Spleen (tissue), 11 donors: ENCODE measurements around the gene SEMA3G. TPM values are rescaled to one million over a fixed set of nuclear protein-coding genes. Genes with fewer than 3 reads are reported as not detected.
A peak's percentile ranks its signal among the peaks of the same experiment; 100 is the strongest.

Experiments
- DNase-seq: peaks from one replicate; pipeline ENCODE4 v3.0.0-alpha.2; 2020
- H3K27ac ChIP-seq, 8 donors: fragments of 200-600 bp; sonication (generic) in 7 of 8; 1 replicate in 4 of 8; 2 replicates in 4 of 8; pipeline versions ENCODE4 v1.5.0 to v1.8.0; 2016 to 2021; ENCODE audit warnings: inconsistent platforms in 4 of 8, mild to moderate bottlenecking in 4 of 8, moderate library complexity in 1 of 8
- H3K27me3 ChIP-seq, 7 donors: fragments of 200-600 bp; sonication (generic) in 6 of 7; replicated peaks in 1 of 7; 1 replicate in 4 of 7; 2 replicates in 3 of 7; pipeline versions ENCODE4 v1.5.0 to v1.8.0; 2016 to 2021; ENCODE audit warnings: inconsistent platforms in 3 of 7, mild to moderate bottlenecking in 1 of 7
- H3K36me3 ChIP-seq, 6 donors: fragments of 200-600 bp; sonication (generic) in 5 of 6; 1 replicate in 4 of 6; 2 replicates in 2 of 6; pipeline versions ENCODE4 v1.5.0 to v1.8.0; 2016 to 2021; ENCODE audit warnings: inconsistent platforms in 2 of 6
- H3K4me1 ChIP-seq, 6 donors: fragments of 200-600 bp; sonication (generic) in 5 of 6; 1 replicate in 3 of 6; 2 replicates in 3 of 6; pipeline versions ENCODE4 v1.5.0 to v1.8.0; 2016 to 2021; ENCODE audit warnings: inconsistent platforms in 3 of 6
- H3K4me3 ChIP-seq, 8 donors: fragments of 200-600 bp; sonication (generic) in 7 of 8; 1 replicate in 4 of 8; 2 replicates in 4 of 8; pipeline versions ENCODE4 v1.5.0 to v1.8.0; 2016 to 2021; ENCODE audit warnings: inconsistent platforms in 4 of 8, mild to moderate bottlenecking in 4 of 8, moderate library complexity in 2 of 8
- H3K9me3 ChIP-seq, 8 donors: fragments of 200-600 bp; sonication (generic) in 7 of 8; 1 replicate in 4 of 8; 2 replicates in 4 of 8; pipeline versions ENCODE4 v1.5.0 to v1.8.0; 2016 to 2021; ENCODE audit warnings: inconsistent platforms in 4 of 8
- POLR2A ChIP-seq, 3 donors: fragments of 450-650 bp; IDR thresholded peaks; one replicate each; pipeline ENCODE4 v1.5.1; 2017; ENCODE audit warnings: antibody characterized with exemption in 3 of 3, mild to moderate bottlenecking in 1 of 3
- POLR2AphosphoS5 ChIP-seq, 3 donors: sonication (generic); formaldehyde crosslinking; IDR thresholded peaks; one replicate each; pipeline ENCODE4 v1.5.1; 2017; ENCODE audit warnings: antibody characterized with exemption in 3 of 3
- WGBS, 5 donors: extraction: QIAGEN DNeasy Blood & Tissue Kit in 3 of 5; methylation state at CpG; one replicate each; pipeline versions ENCODE4 v1.1.5 to v1.1.7; 2013 to 2018; 5-methylcytosine and 5-hydroxymethylcytosine counted together
- intact Hi-C: fragments of 100-400 bp; cut with DNase I; formaldehyde crosslinking; loops from one replicate; pipeline ENCODE4 v1.15.0; 2023; ENCODE audit warnings: low total_unique reads
- polyA plus RNA-seq, 3 donors: library from polyadenylated mRNA; stranded (reverse); fragments of 200-250 nt; gene quantifications; one replicate each; pipeline ENCODE4 v1.2.1, GENCODE V29; 2013
- total RNA-seq, 7 donors: library from RNA; depleted of rRNA in 3 of 7; stranded (reverse); fragments of >200 nt in 3 of 7; fragmentation: NEBNext Ultra II Directional in 4 of 7; extraction: Animal tissue kit (Norgen Biotek cat#: 25700) in 4 of 7; gene quantifications; one replicate each; pipeline versions ENCODE4 v1.1.0 to v1.2.1, GENCODE V29; 2016 to 2021
- TF ChIP-seq, protein P1 (sequence below), 11 experiments: fragments of 200-600 bp in 7 of 11; fragments of 450-650 bp in 4 of 11; sonication (generic) in 4 of 11; IDR thresholded peaks in 8 of 11; conservative IDR thresholded peaks in 3 of 11; 1 replicate in 7 of 11; 2 replicates in 4 of 11; pipeline versions ENCODE4 v1.4.0 to v1.8.0; 2016 to 2021; ENCODE audit warnings: antibody characterized with exemption in 11 of 11, inconsistent platforms in 4 of 11, mild to moderate bottlenecking in 1 of 11
- donor health status: healthy with polysubstance abuse.
- donor health status: DM: no; HTN: no; CAD: no; lungs with moderate emphysema.
- donor health status: DM: no; HTN: no; CAD: no.
- donor health status: Bipolar disorder and iron deficiency.
- donor health status: healthy.
- donor health status: DM: no; HTN: no; CAD: no.
- donor health status: DM: yes; HTN: yes; CAD: no.

SEMA3G gene
- total and polyA plus RNA-seq, 10 donors, result 1.0 to 20.2 (median 9.5) TPM

DNA sequence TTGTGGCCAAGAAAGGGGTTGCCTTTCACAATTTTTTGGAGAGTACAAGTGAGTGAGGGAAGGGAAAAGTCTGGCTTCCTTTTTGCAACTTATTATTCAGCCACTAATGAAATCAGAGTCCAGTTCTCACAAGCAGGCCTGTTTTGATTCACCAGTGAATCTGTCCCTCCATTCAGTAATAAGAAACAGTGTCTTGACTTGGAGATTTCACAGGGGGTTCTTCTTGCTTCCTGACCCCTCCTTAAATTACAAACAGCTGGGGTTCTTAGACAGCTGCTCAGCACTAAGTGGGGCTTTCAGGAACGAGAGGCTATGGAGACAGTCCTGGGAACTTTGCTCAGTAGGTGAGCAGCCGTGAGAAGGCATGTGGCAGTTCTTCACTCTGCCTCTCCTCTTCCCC, 24.5 kb downstream of the SEMA3G start:
- WGBS, 5 donors, result 89 to 96% (median 93%) methylated on average over 2 of the region's 2 CpGs; no CpG with 5 or more reads in 1 of the 5 donors
- no peaks in the 10 kb centered on the region for H3K27me3 ChIP-seq
- no peaks in the 10 kb centered on the region for H3K9me3 ChIP-seq
- TF ChIP-seq POLR2AphosphoS5 (IDR thresholded peaks at IDR 0.05) (no peak), POLR2A (IDR thresholded peaks at IDR 0.05) (no peak)
- TF ChIP-seq, protein P1, sequence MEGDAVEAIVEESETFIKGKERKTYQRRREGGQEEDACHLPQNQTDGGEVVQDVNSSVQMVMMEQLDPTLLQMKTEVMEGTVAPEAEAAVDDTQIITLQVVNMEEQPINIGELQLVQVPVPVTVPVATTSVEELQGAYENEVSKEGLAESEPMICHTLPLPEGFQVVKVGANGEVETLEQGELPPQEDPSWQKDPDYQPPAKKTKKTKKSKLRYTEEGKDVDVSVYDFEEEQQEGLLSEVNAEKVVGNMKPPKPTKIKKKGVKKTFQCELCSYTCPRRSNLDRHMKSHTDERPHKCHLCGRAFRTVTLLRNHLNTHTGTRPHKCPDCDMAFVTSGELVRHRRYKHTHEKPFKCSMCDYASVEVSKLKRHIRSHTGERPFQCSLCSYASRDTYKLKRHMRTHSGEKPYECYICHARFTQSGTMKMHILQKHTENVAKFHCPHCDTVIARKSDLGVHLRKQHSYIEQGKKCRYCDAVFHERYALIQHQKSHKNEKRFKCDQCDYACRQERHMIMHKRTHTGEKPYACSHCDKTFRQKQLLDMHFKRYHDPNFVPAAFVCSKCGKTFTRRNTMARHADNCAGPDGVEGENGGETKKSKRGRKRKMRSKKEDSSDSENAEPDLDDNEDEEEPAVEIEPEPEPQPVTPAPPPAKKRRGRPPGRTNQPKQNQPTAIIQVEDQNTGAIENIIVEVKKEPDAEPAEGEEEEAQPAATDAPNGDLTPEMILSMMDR (IDR thresholded peaks at IDR 0.05 in 8 of 11, conservative IDR thresholded peaks at IDR 0.05 in 3 of 11), result no peak
- peaks cover 0 to 32% (median 0%) of the 10 kb centered on the region in 6 donors for H3K36me3 ChIP-seq
- DNase-seq, result no peak
- intact Hi-C loops, result no loop called here
- no peak overlapping the region for H3K4me3 ChIP-seq
- H3K27ac ChIP-seq, result no peak overlapping the region
- H3K4me1 ChIP-seq, result no peaks in the 10 kb centered on the region

DNA sequence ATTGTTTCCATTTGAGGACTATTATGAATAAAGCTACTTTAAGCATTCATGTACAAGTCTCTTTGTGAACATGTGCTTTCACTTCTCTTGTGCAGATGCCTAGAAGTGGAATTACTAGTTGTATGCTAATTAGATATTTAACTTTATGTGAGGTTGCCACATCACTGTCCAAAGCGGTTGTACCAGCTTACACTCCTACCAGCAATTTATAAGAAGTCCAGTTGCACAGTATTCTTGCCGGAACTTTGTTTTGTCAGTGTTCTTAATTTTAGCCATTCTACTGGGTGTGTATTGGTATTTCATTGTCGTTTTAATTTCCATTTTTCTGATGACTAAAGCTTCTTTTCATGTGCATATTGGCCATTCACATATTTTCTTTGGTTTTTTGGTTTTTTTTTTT, 29.1 kb downstream of the SEMA3G start:
- Histone ChIP-seq H3K27me3 (no peaks in the 10 kb centered on the region), H3K27ac (no peak overlapping the region), H3K4me3 (no peak overlapping the region), H3K9me3 (no peaks in the 10 kb centered on the region), H3K36me3 (peaks cover 0 to 19% (median 0%) of the 10 kb centered on the region in 6 donors), H3K4me1 (peaks cover 15 to 23% (median 20%) of the 10 kb centered on the region in 6 donors)
- no peak for TF ChIP-seq POLR2AphosphoS5 (IDR thresholded peaks at IDR 0.05)
- TF ChIP-seq, protein P1 (IDR thresholded peaks at IDR 0.05 in 8 of 11, conservative IDR thresholded peaks at IDR 0.05 in 3 of 11), result no peak
- TF ChIP-seq POLR2A (IDR thresholded peaks at IDR 0.05), result no peak
- WGBS, 5 donors, result 85 to 93% (median 88%) methylated on average over 3 of the region's 3 CpGs
- intact Hi-C loops, result no loop called here
- no peak for DNase-seq

- peak; percentile 43 for DNase-seq
Measured at GRCh38 chr3:52408466-52408865, 36.4 kb downstream of the SEMA3G start.

GRCh38 chr3:52407779-52408178, 37.1 kb downstream of the SEMA3G start:
- Histone ChIP-seq H3K9me3 (no peaks in the 10 kb centered on the region), H3K27me3 (no peaks in the 10 kb centered on the region), H3K36me3 (peaks cover 0 to 61% (median 54%) of the 10 kb centered on the region in 6 donors), H3K4me3 (no peak overlapping the region), H3K27ac (no peak overlapping the region), H3K4me1 (peaks cover 32 to 71% (median 44%) of the 10 kb centered on the region in 6 donors)
- intact Hi-C loops, result no loop called here
- DNase-seq, result peak; percentile 65
- WGBS, 5 donors, result 85 to 93% (median 88%) methylated on average over 3 of the region's 3 CpGs
- TF ChIP-seq, protein P1 (IDR thresholded peaks at IDR 0.05 in 8 of 11, conservative IDR thresholded peaks at IDR 0.05 in 3 of 11), result no peak
- no peak for TF ChIP-seq POLR2A (IDR thresholded peaks at IDR 0.05)

More at GRCh38 chr3:52408466-52408865, 36.4 kb downstream of the SEMA3G start:
- no peak for TF ChIP-seq POLR2AphosphoS5 (IDR thresholded peaks at IDR 0.05)
- TF ChIP-seq POLR2A (IDR thresholded peaks at IDR 0.05), result no peak
- TF ChIP-seq, protein P1 (IDR thresholded peaks at IDR 0.05 in 8 of 11, conservative IDR thresholded peaks at IDR 0.05 in 3 of 11), result no peak
- Histone ChIP-seq H3K27me3 (no peaks in the 10 kb centered on the region), H3K27ac (peak overlapping the region in 1 of 8 donors; percentile 98), H3K4me1 (peaks cover 32 to 74% (median 45%) of the 10 kb centered on the region in 6 donors), H3K4me3 (peak overlapping the region in 3 of 8 donors; percentile 75 to 98 (median 87)), H3K9me3 (no peaks in the 10 kb centered on the region), H3K36me3 (peaks cover 0 to 54% (median 47%) of the 10 kb centered on the region in 6 donors)
- intact Hi-C loops, result no loop called here
- 92 to 98% (median 94%) methylated on average over 8 of the region's 8 CpGs for WGBS, 5 donors
